Measurements from ENCODE around the gene OR6P1. TPM values are rescaled to one million over a fixed set of nuclear protein-coding genes. Genes with fewer than 3 reads are reported as not detected.

Gene OR6P1
- not detected in 2 replicates for total RNA-seq

DNA sequence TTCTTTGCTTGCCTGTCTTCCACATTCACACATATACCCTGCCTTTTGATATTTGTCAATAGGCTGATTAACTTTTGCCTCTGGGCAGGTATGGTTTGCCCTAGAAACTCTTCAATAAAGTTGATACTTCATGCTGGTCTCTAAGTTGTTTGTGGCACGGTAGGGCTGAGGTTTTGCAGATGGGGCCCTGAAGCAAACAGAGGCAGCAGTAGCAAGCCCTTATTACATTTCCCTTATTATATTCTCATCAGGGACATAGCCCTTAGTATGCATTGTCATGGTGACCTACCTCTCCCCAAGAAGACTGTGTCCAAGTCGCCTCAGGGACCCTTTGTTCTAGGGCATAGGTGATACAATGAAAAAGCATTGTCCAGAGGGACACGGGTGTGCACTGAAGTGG lies at the start of gene OR6P1:
TSS of gene OR6P1 (minus strand) at position 101 of the 400 bp plus-strand sequence. CDS start 6,976 bp downstream, outside the sequence.

GRCh38 chr1:158604968-158605367 lies 34.6 kb upstream of the OR6P1 start, which contains the start of gene OR10Z1:
Gene OR10Z1 (plus strand): TSS chr1:158605268. CDS start chr1:158606439, 1,171 bp downstream.

GRCh38 chr1:158579733-158580132 lies 9.4 kb upstream of the OR6P1 start, which contains the start of gene OR10X1:
Gene OR10X1 (minus strand): TSS chr1:158579899. CDS start chr1:158579899, 0 bp downstream.

GRCh38 chr1:158554352-158554751 lies 16.0 kb downstream of the OR6P1 start, which contains the start of gene OR6Y1:
Gene OR6Y1 (minus strand): TSS chr1:158554405. CDS start chr1:158548105, 6,300 bp downstream.

Other genes starting within 250 kb of the OR6P1 start
- not detected in 2 replicates for gene CD1B, start 239.0 kb downstream of the OR6P1 start, total RNA-seq
- gene CD1E, start 216.7 kb downstream of the OR6P1 start, total RNA-seq, result not detected in 2 replicates
- gene OR10T2, start 171.1 kb downstream of the OR6P1 start, total RNA-seq, result not detected in 2 replicates
- not detected in 2 replicates for gene OR10K2, start 144.3 kb downstream of the OR6P1 start, total RNA-seq
- gene OR10K1, start 108.7 kb downstream of the OR6P1 start, total RNA-seq, result not detected in 2 replicates
- not detected in 2 replicates for gene OR10R2, start 98.4 kb downstream of the OR6P1 start, total RNA-seq
- gene OR6Y1, start 16.2 kb downstream of the OR6P1 start, total RNA-seq, result not detected in 2 replicates
- not detected in 2 replicates for gene OR10X1, start 9.3 kb upstream of the OR6P1 start, total RNA-seq
- gene OR10Z1, start 34.7 kb upstream of the OR6P1 start, total RNA-seq, result not detected in 2 replicates
- under 0.01 TPM in 1 of 2 replicates, not detected in the other for gene SPTA1, start 116.1 kb upstream of the OR6P1 start, total RNA-seq
- not detected in 2 replicates for gene OR6K2, start 130.1 kb upstream of the OR6P1 start, total RNA-seq
- gene OR6K3, start 150.1 kb upstream of the OR6P1 start, total RNA-seq, result not detected in 2 replicates
- not detected in 2 replicates for gene OR6K6, start 184.1 kb upstream of the OR6P1 start, total RNA-seq
- not detected in 2 replicates for gene OR6N1, start 201.6 kb upstream of the OR6P1 start, total RNA-seq
- gene OR6N2, start 210.6 kb upstream of the OR6P1 start, total RNA-seq, result not detected in 2 replicates

Measured in subcutaneous preadipocyte (primary cell).